SH-SY5Y (cell line): ENCODE measurements around the gene MYH13.

Experiments used
- GATA2 ChIP-seq: IDR thresholded peaks from 2 replicates; pipeline ENCODE4 v1.6.1; 2011; ENCODE audit warnings: mild to moderate bottlenecking, low read depth, low read length
- GATA3 ChIP-seq: IDR thresholded peaks from 2 replicates; pipeline ENCODE4 v1.6.1; 2011; ENCODE audit warnings: low read depth, mild to moderate bottlenecking, low read length, moderate library complexity

GRCh38 chr17:10403589-10403988 lies 30.8 kb upstream of the MYH13 start:
- no peak for TF ChIP-seq GATA2
- TF ChIP-seq GATA3: no peak
